NCI-H2081 (cell line): ENCODE data around the gene CDH4.
"Not testable (repeated sequence)": the region's sequence is repeated elsewhere in the genome, so short reads cannot be mapped to it uniquely, and the experiment has no call there.

Experiments
- DNase-seq, 2 experiments: peaks; one replicate each; lab custom pipeline; 2025; lab: John Stamatoyannopoulos, UW

Gene CDH4

DNA sequence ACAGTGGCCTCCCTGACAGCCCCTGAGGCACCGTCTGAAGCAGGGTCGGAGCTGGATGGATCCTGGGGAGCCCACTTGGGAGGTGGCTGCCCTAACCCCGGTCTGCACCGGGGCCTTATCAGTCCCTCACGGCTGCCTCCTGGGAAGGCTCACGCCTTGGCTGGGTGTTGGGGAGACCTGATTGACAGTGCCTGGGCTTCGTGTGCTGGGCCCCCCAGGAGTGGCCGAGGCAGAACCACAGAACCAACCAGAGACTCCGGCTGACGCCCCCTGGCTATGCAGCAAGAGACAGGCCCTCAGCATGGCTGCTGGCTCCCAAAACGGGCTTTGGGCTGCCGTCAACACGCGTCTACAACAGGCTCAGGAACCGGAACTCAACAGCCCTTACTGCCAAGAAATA lies 594.0 kb downstream of the CDH4 start:
- no peak for DNase-seq

DNA sequence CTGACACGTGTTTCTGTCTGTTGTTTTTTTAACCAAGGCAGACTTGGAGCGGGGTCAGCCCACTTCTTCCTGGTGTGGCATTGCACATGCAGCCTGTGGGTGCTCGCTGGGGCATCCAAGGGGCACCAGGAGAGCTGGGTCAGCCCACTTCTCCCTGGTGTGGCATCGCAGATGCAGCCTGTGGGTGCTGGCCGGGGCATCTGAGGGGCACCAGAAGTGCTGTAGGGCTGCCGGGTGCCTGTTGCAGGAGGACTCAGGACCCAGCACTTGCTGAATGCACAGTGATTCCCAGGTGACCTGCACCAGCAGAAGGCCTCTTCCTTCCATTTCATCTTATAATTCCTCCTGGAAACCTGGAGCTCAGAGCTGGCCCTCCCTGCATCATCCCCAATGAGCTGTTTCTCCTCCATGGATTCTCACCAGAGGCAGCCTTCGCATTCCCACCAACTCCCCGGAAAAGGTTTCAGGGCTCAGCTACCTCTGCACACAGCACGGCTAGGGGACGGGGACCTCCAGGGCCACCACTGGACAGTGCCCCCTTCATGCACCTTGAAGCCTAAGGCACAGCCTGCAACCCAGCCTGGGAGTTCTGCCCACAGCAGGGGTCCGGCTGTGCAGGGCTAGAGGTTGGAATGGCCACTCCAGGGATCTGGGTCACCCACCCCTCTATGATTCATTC lies 594.8 kb downstream of the CDH4 start:
- DNase-seq: no peak

- DNase-seq: no peak
Measured at GRCh38 chr20:61847420-61847748, 595.3 kb downstream of the CDH4 start.

GRCh38 chr20:61847986-61848385 lies 595.9 kb downstream of the CDH4 start:
- DNase-seq: no peak

DNA sequence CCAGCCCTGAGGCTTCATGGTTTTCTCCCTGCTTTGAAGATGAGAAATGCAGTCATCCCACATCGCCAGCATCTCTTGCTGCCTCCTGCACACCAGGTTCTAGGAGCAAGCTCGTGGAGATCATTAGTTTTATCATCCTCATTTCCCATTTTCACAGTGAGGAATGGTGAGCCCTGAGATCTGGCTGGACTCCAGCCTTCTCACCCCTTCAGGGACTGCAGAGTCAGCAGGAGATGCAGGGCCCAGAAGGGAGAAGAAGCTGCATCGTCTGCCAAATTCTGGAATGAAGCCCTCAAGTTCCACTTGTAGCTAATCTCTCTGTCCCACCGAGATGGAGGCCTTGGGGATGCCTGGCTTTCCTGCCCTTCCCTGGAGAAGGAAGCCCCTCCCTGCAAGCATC lies 596.8 kb downstream of the CDH4 start:
- DNase-seq: no peak

- DNase-seq: no peak
Measured at GRCh38 chr20:61849376-61849775, 597.3 kb downstream of the CDH4 start.

GRCh38 chr20:61849822-61850221 lies 597.8 kb downstream of the CDH4 start:
- DNase-seq: no peak

DNA sequence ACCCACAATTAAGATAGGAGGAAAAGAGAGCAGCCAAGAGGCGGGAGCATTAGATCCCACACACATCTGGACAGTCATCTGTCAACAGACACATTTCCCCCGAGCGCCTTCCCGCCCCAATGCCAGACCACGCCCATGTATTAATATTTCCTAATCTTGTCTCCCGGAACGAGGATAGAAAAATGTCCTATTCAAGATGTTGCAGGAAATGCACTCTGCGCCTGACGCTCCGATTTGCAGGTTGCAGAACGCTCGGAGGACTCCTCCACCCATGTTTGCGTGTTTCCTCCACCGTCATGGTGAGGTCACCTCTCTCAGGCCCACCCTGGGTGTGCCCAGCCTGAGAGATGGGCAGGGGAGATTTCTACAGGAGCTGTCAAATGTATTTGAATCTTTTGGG lies 598.4 kb downstream of the CDH4 start:
- no peak for DNase-seq

- DNase-seq: no peak
Measured at GRCh38 chr20:61850926-61851900, 599.2 kb downstream of the CDH4 start.

GRCh38 chr20:61852268-61853072 lies 600.4 kb downstream of the CDH4 start:
- no peak for DNase-seq

DNA sequence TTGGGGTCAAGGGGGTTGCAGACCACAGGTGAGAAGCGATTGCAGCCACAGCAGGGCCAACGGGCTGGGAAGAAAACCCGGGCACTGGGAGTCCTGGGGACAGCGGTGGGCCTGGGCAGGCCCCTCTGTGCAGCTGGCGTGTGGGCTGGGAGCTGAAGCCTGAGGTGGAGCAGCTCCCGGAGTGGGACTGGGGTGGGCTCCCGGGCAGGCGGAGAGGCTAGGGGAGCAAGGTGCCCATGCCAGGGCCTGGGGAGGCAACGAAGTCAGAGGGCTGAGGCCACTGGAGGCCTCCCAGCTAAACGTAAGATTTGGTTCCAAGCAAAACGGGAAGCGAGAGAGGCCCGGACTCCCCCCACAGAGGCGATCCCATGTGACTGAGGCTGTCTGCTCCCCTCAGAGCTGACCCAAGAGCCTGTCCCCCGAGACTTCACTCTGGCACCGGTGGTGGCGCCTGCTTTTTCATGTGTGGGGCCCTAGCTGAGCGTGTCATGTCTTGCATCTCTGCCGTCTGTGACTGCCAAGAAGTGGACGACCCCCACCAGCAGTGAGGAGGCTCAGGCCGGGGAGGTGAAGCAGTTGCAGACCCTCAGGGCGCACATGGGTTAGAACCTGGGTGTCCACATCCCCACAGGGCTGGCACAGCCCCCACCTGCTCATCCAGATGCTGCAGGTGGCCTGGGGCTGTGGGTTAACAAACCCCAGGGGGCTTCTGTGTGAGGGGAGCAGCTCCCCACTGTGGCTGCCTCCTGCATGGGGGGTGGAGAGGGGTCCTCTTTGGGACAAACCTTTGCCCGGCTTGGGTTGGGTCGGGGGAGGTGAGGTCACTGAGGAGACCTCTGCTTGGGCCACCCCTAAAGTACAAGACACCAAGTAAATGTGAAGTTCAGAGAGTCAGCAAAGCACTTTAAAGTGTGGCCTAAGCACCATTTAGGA lies 601.3 kb downstream of the CDH4 start:
- no peak for DNase-seq

DNA sequence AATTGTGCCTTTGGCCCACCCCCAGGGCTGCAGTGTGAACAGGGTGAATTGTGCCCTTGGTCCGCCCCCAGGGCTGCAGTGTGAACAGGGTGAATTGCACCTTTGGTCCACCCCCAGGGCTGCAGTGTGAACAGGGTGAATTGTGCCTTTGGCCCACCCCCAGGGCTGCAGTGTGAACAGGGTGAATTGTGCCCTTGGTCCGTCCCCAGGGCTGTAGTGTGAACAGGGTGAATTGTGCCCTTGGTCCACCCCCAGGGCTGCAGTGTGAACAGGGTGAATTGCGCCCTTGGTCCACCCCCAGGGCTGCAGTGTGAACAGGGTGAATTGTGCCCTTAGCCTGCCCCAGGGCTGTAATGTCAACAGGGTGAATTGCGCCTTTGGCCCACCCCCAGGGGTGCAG lies 602.5 kb downstream of the CDH4 start:
- DNase-seq: not testable (repeated sequence)

GRCh38 chr20:61855286-61855685 lies 603.2 kb downstream of the CDH4 start:
- DNase-seq: no peak

- DNase-seq: no peak
Measured at GRCh38 chr20:61856626-61857413, 604.8 kb downstream of the CDH4 start.

DNA sequence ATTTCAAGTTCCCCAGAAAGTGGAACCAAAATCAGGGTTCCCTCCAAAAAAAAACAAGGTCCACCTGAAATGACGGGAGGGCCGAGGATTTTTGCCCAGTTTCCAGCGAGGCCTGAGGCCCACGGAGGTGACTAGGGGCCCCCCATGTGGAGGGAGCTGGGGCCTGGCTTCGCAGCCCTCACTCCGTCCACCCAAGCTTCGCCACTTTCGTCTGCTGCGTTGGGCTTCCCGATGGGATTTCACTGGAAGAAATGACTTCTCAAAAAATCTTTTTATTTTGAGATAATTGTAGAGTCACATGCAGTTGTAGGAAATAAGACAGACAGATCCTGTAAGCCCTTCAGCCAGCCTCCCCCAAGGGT lies 605.3 kb downstream of the CDH4 start:
- DNase-seq: no peak

DNA sequence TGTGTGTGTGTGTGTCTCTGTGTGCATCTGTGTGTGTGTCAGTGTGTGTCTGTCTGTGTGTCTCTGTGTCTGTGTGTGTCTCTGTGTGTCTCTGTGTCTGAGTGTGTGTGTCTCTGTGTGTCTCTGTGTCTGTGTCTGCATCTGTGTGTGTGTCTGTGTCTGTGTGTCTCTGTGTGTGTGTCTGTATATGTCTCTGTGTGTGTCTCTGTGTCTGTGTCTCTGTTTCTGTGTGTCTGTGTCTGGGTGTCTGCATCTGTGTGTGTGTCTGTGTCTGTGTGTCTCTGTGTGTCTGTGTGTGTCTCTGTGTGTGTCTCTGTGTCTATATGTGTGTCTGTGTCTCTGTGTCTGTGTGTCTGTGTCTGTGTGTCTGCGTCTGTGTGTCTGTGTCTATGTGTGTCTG lies 605.8 kb downstream of the CDH4 start:
- DNase-seq: no peak

DNA sequence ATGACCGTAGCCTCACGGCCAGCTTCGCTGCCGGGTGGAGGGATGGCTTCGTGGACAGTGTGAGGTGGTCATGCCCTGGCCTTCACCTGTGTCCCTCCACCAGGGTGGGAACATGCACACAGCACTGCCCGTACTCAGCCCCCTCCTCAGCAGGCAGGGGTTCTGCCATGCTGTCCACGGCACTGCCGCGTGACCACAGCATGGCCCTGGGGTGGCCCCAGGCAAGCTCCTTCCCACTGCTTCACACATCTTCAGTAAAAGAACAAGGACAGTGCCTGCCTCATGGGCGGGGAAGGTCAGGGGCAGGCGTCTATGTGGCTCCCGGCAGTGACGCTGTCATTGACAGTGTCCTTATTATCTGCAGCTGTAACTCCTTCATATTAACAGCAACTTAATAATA lies 607.7 kb downstream of the CDH4 start:
- no peak for DNase-seq

- DNase-seq: no peak
Measured at GRCh38 chr20:61860260-61860987, 608.4 kb downstream of the CDH4 start.

DNA sequence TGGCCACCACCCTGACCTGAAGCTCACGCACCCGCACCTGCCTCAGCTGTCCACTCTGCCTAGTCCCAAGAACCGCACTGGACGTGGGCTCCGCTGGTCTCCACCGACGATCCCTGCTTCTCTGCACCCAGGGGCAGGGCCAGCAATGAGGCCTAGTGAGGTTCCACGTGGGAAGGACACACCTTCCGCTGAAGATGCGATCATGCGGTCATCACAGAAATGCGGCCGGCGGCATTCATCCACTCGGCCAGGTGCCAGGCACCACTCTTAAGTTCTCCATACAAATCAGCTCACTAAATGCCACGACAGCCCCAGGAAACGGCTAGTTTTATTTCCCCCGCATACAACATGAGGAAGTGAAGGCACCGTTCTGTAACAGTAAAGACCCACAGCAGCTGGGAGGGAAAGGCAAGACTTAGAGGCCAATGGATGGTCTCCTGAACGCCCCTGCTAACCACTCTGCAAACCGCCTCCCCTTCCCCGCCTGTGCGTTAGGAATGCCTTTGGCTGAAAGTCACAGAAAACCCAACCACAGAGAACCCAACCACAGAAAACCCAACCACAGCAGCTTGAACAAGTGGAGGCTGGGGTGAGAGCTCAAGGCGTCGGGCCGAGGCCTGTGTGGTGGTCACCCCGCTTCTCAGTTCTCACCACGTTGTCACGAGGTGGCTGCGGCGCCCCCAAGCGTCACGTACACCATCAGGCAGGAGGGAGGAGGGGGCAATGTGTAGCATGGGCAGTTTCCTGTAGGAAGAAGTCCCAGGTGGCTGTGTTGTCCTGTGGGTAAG lies 609.2 kb downstream of the CDH4 start:
- DNase-seq: no peak
